Neuronal stem cell (in vitro differentiated cells): ENCODE data around the gene PDCD5.
"Not testable (repeated sequence)": the region's sequence is repeated elsewhere in the genome, so short reads cannot be mapped to it uniquely, and the experiment has no call there.

ENCODE experiments used
- DNase-seq: peaks from one replicate; pipeline ENCODE4 v3.0.0-alpha.2; 2013; ENCODE audit warnings: low spot score
- H2AFZ ChIP-seq: one replicate; pipeline ENCODE4 v1.6.1; 2013; ENCODE audit warnings: mild to moderate bottlenecking, low read length, inconsistent platforms
- H2AK5ac ChIP-seq: 2 replicates; pipeline ENCODE4 v1.6.1; 2013; ENCODE audit warnings: low read depth, mild to moderate bottlenecking, inconsistent platforms, low read length, moderate library complexity, mixed read lengths
- H2BK120ac ChIP-seq: 2 replicates; pipeline ENCODE4 v1.6.1; 2013; ENCODE audit warnings: low read depth, mild to moderate bottlenecking, inconsistent platforms, low read length, moderate library complexity, mixed read lengths
- H2BK12ac ChIP-seq: one replicate; pipeline ENCODE4 v1.6.1; 2013; ENCODE audit warnings: low read length, inconsistent platforms
- H2BK15ac ChIP-seq: 2 replicates; pipeline ENCODE4 v1.6.1; 2013; ENCODE audit warnings: mild to moderate bottlenecking, low read length, inconsistent platforms, mixed read lengths
- H2BK5ac ChIP-seq: one replicate; pipeline ENCODE4 v1.6.1; 2013; ENCODE audit warnings: inconsistent platforms, mild to moderate bottlenecking, low read length, moderate library complexity
- H3K14ac ChIP-seq: one replicate; pipeline ENCODE4 v1.6.1; 2013; ENCODE audit warnings: low read length, inconsistent platforms
- H3K18ac ChIP-seq: 2 replicates; pipeline ENCODE4 v1.6.1; 2013; ENCODE audit warnings: low read length, inconsistent platforms
- H3K23ac ChIP-seq: 2 replicates; pipeline ENCODE4 v1.6.1; 2013; ENCODE audit warnings: low read depth, mild to moderate bottlenecking, mixed read lengths, low read length, inconsistent platforms; ENCODE audit not compliant: poor library complexity
- H3K27ac ChIP-seq: replicated peaks from 3 replicates; pipeline ENCODE4 v1.5.1; 2013; ENCODE audit warnings: low read length, inconsistent platforms
- H3K27me3 ChIP-seq, 3 experiments: 2 replicates each; pipeline ENCODE4 v1.6.1; 2013; ENCODE audit warnings: low read length in 3 of 3, mild to moderate bottlenecking in 2 of 3, inconsistent platforms in 1 of 3, low read depth in 1 of 3, mixed read lengths in 1 of 3, moderate library complexity in 1 of 3; ENCODE audit not compliant: control insufficient read depth in 3 of 3, insufficient read depth in 3 of 3
- H3K36me3 ChIP-seq, 2 donors: replicated peaks in 1 of 2; 2 replicates each; pipeline ENCODE4 v1.6.1; 2013; ENCODE audit warnings: low read length in 2 of 2; ENCODE audit not compliant: control insufficient read depth in 2 of 2, insufficient read depth in 2 of 2
- H3K4ac ChIP-seq: 2 replicates; pipeline ENCODE4 v1.6.1; 2013; ENCODE audit warnings: inconsistent platforms, mild to moderate bottlenecking, low read length, moderate library complexity
- H3K4me1 ChIP-seq, 2 donors: 1 replicate in 1 of 2; 2 replicates in 1 of 2; pipeline ENCODE4 v1.6.1; 2013; ENCODE audit warnings: low read length in 2 of 2, low read depth in 1 of 2; ENCODE audit not compliant: control insufficient read depth in 2 of 2, insufficient read depth in 1 of 2
- H3K4me2 ChIP-seq: one replicate; pipeline ENCODE4 v1.6.1; 2013; ENCODE audit warnings: mild to moderate bottlenecking, low read length, inconsistent platforms; ENCODE audit not compliant: insufficient read depth, poor library complexity, severe bottlenecking
- H3K4me3 ChIP-seq, 2 donors: 2 replicates each; pipeline ENCODE4 v1.5.1; 2013; ENCODE audit warnings: low read length in 2 of 2, mild to moderate bottlenecking in 2 of 2, inconsistent platforms in 1 of 2, moderate library complexity in 1 of 2
- H3K79me1 ChIP-seq: one replicate; pipeline ENCODE4 v1.6.1; 2013; ENCODE audit warnings: low read depth, mild to moderate bottlenecking, inconsistent platforms, low read length, moderate library complexity
- H3K9ac ChIP-seq: one replicate; pipeline ENCODE4 v1.6.1; 2013; ENCODE audit warnings: mild to moderate bottlenecking, low read depth, low read length, inconsistent platforms; ENCODE audit not compliant: poor library complexity
- H3K9me3 ChIP-seq, 2 donors: replicated peaks in 1 of 2; 2 replicates each; pipeline versions ENCODE3 to v1.6.1; 2013; ENCODE audit warnings: low read length in 2 of 2, mild to moderate bottlenecking in 2 of 2, inconsistent platforms in 1 of 2, low read depth in 1 of 2, mixed read lengths in 1 of 2, moderate library complexity in 1 of 2; ENCODE audit not compliant: control insufficient read depth in 2 of 2, insufficient read depth in 1 of 2
- H4K8ac ChIP-seq: one replicate; pipeline ENCODE4 v1.6.1; 2013; ENCODE audit warnings: low read depth, mild to moderate bottlenecking, inconsistent platforms, low read length, moderate library complexity
- H4K91ac ChIP-seq: one replicate; pipeline ENCODE4 v1.6.1; 2013; ENCODE audit warnings: low read length, low read depth, mild to moderate bottlenecking, inconsistent platforms; ENCODE audit not compliant: poor library complexity
- WGBS, 2 donors: extraction: QIAGEN DNeasy Blood & Tissue Kit; methylation state at CpG; one replicate each; pipeline ENCODE4 v1.1.7; 2013; ENCODE audit warnings: missing lambda C conversion rate in 2 of 2, mixed read lengths in 1 of 2; ENCODE audit not compliant: insufficient read length in 2 of 2, insufficient replicate concordance in 1 of 2; ENCODE audit errors: extremely low coverage in 2 of 2; 5-methylcytosine and 5-hydroxymethylcytosine counted together

Gene PDCD5

DNA sequence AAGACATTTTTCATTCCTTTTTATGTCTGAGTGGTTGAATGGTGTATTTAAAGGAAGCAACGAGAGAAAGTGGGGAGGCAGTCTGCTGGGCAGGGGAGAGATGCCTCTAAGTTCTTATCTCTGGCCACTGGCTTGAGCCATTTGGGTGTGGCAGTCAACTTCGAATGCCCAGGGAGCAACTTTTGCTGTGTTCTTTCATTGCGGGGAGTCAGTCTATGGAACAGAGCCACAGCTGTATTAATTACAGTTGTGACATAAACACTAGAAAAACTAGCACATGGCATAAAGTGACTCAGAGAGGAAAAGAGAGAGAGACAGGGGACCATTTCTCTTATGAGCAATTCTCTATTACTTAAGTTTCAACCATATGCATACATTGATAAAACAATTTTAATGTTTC is 40.4 kb upstream of the PDCD5 start:
- no peak overlapping the region for H2BK5ac ChIP-seq
- no peak overlapping the region for H3K4ac ChIP-seq
- no peak overlapping the region for H3K4me2 ChIP-seq
- H4K91ac ChIP-seq, result no peak overlapping the region
- no peak overlapping the region for H3K9ac ChIP-seq
- H2BK12ac ChIP-seq, result no peak overlapping the region
- no peak overlapping the region for H2BK120ac ChIP-seq
- no peaks in the 10 kb centered on the region for H3K9me3 ChIP-seq
- no peak overlapping the region for H4K8ac ChIP-seq
- H3K14ac ChIP-seq, result no peak overlapping the region
- no peak overlapping the region for H3K18ac ChIP-seq
- DNase-seq, result no peak
- H3K4me1 ChIP-seq, result peaks cover 0 to 2% of the 10 kb centered on the region in 2 donors
- H2AK5ac ChIP-seq, result no peak overlapping the region
- no peak overlapping the region for H3K27ac ChIP-seq
- H3K79me1 ChIP-seq, result no peaks in the 10 kb centered on the region
- no peak overlapping the region for H2BK15ac ChIP-seq
- H3K23ac ChIP-seq, result no peak overlapping the region
- H3K4me3 ChIP-seq, result no peak overlapping the region
- H3K36me3 ChIP-seq, result no peaks in the 10 kb centered on the region
- H3K27me3 ChIP-seq, result no peaks in the 10 kb centered on the region
- no CpG with 5 or more reads among the region's 3 CpGs for WGBS, 2 donors
- H2AFZ ChIP-seq, result no peak overlapping the region

DNA sequence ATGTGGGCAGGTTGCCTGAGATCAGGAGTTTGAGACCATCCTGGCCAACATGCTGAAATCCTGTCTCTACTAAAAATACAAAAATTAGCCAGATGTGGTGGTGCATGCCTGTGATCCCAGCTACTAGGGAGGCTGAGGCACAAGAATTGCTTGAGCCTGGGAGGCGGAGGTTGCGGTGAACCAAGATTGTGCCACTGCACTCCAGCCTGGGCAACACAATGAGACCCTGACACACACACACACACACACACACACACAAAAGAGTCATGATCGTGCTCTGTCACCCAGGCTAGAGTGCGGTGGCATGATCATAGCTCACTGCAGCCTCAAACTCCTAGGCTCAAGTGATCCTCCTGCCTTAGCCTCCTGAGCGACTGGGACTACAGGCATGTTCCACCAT is 39.6 kb upstream of the PDCD5 start:
- not testable (repeated sequence) for H4K8ac ChIP-seq, H3K4me2 ChIP-seq, H2AFZ ChIP-seq, H2BK15ac ChIP-seq, H2BK5ac ChIP-seq, H3K14ac ChIP-seq, H3K27ac ChIP-seq, H4K91ac ChIP-seq, H2BK120ac ChIP-seq, H3K27me3 ChIP-seq, H3K9me3 ChIP-seq, H3K36me3 ChIP-seq, H2BK12ac ChIP-seq, H3K79me1 ChIP-seq, H3K4me1 ChIP-seq, H2AK5ac ChIP-seq, H3K4ac ChIP-seq, H3K4me3 ChIP-seq, DNase-seq, H3K18ac ChIP-seq, H3K23ac ChIP-seq, H3K9ac ChIP-seq
- WGBS, 2 donors, result no CpG with 5 or more reads among the region's 5 CpGs

DNA sequence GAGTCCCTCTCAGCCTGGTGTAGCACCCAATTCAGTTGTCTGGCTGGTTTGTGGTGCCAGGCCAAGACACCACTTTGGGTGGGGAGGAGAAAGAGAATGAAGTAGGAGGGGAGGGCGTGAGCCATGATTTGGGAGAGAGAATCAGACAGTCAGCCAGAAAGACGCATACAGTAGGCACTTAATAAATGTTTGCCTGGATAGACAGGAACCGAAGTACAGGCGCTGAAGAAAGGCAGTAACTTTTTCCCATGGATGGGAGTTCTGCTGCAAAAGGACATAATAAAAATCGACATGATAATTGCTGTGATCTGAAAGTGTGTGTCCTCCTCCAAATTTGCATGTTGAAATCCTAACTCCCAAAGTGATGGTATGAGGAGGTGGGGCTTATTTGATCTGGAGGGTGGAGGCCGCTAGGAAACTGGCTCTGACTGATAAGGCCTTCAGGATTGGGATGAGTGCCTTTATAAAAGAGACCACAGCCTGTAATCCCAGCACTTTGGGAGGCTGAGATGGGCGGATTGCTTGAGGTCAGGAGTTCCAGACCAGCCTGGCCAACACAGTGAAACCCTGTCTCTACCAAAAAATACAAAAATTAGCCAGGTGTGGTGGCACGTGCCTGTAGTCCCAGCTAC is 38.4 kb upstream of the PDCD5 start:
- no peak overlapping the region for H3K14ac ChIP-seq
- H2BK120ac ChIP-seq, result no peak overlapping the region
- no peak overlapping the region for H2AFZ ChIP-seq
- H3K23ac ChIP-seq, result no peak overlapping the region
- no peak overlapping the region for H2BK5ac ChIP-seq
- H3K4ac ChIP-seq, result no peak overlapping the region
- H3K9ac ChIP-seq, result no peak overlapping the region
- WGBS, 2 donors, result no CpG with 5 or more reads among the region's 8 CpGs
- peaks cover 0 to 2% of the 10 kb centered on the region in 2 donors for H3K4me1 ChIP-seq
- H4K91ac ChIP-seq, result no peak overlapping the region
- H3K27me3 ChIP-seq, result no peaks in the 10 kb centered on the region
- no peak overlapping the region for H3K4me3 ChIP-seq
- H3K79me1 ChIP-seq, result no peaks in the 10 kb centered on the region
- H3K36me3 ChIP-seq, result no peaks in the 10 kb centered on the region
- no peak overlapping the region for H4K8ac ChIP-seq
- no peaks in the 10 kb centered on the region for H3K9me3 ChIP-seq
- H2BK15ac ChIP-seq, result no peak overlapping the region
- H3K18ac ChIP-seq, result no peak overlapping the region
- no peak overlapping the region for H2AK5ac ChIP-seq
- no peak overlapping the region for H2BK12ac ChIP-seq
- H3K27ac ChIP-seq, result no peak overlapping the region
- no peak overlapping the region for H3K4me2 ChIP-seq
- DNase-seq, result no peak

DNA sequence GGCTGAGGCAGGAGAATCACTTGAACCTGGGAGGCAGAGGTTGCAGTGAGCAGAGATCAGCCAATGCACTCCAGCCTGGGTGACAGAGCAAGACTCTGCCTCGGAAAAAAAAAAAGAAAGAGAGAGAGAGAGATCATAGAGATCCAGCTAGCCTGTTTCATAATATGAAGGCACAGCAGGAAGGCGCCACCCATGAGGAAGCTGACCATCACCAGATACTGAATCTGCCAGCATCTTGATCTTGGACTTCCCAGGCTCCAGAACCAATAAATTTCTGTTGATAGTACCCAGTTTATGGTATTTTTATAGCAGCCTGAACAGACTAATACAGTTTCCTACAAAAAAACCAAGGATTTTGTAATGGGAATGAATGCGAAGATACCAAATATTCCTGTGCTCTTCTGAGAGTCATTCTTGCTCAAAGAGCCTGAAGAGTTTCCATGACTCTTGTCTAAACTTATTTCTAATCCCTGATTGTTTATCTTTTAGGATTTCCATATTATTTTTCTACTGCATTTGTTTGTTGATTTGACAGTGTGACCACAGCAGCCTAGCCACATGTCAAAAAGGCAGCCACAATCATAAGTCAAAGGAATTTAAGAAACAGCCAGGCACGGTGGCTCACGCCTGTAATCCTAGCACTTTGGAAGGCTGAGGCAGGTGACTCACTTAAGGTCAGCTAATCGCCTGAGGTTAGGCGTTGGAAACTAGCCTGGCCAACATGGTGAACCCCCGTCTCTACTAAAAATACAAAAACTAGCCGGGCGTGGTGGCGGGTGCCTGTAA is 37.7 kb upstream of the PDCD5 start:
- no peak overlapping the region for H2AK5ac ChIP-seq
- H3K9ac ChIP-seq, result no peak overlapping the region
- H3K27me3 ChIP-seq, result no peaks in the 10 kb centered on the region
- no peak overlapping the region for H2BK5ac ChIP-seq
- H3K4me1 ChIP-seq, result no peaks in the 10 kb centered on the region
- H3K36me3 ChIP-seq, result no peaks in the 10 kb centered on the region
- H2BK15ac ChIP-seq, result no peak overlapping the region
- no peaks in the 10 kb centered on the region for H3K9me3 ChIP-seq
- H2AFZ ChIP-seq, result no peak overlapping the region
- H3K4ac ChIP-seq, result no peak overlapping the region
- no CpG with 5 or more reads among the region's 11 CpGs for WGBS, 2 donors
- no peak for DNase-seq
- H4K91ac ChIP-seq, result no peak overlapping the region
- no peak overlapping the region for H3K27ac ChIP-seq
- H2BK120ac ChIP-seq, result no peak overlapping the region
- no peak overlapping the region for H3K4me2 ChIP-seq
- H3K79me1 ChIP-seq, result no peaks in the 10 kb centered on the region
- no peak overlapping the region for H4K8ac ChIP-seq
- H2BK12ac ChIP-seq, result no peak overlapping the region
- no peak overlapping the region for H3K14ac ChIP-seq
- H3K4me3 ChIP-seq, result no peak overlapping the region
- no peak overlapping the region for H3K18ac ChIP-seq
- no peak overlapping the region for H3K23ac ChIP-seq
